Measurements from ENCODE around the gene SEC24B. TPM values are rescaled to one million over a fixed set of nuclear protein-coding genes. Genes with fewer than 3 reads are reported as not detected.

Gene SEC24B
- total RNA-seq, 1 experiment from 2014 or later, result 27.1 TPM

GRCh38 chr4:109440948-109441347, 7.3 kb downstream of the SEC24B start:
- Histone ChIP-seq H3K9ac (ENCODE audit: extremely low read depth, insufficient read length, low read length) (no peak overlapping the region), H3K18ac (ENCODE audit: insufficient read length, low read depth, low read length) (no peak overlapping the region), H3K23ac (ENCODE audit: insufficient read length, low read depth, low read length) (no peak overlapping the region), H2BK120ac (ENCODE audit: low read depth, low read length, poor library complexity, severe bottlenecking) (no peak overlapping the region), H3K4ac (ENCODE audit: low read depth, low read length) (no peak overlapping the region), H3K27me3 (ENCODE audit: insufficient read depth, low read length) (no peaks in the 10 kb centered on the region), H3K4me2 (ENCODE audit: insufficient read depth, insufficient read length, low read length) (no peak overlapping the region), H3K56ac (ENCODE audit: insufficient read length, low read depth, low read length) (no peak overlapping the region), H4K8ac (replicated peaks; ENCODE audit: insufficient read length, low read depth, low read length) (no peak overlapping the region), H3K14ac (ENCODE audit: insufficient read depth, low read length) (no peak overlapping the region), H2AFZ (ENCODE audit: low read length) (no peak overlapping the region), H2BK20ac (ENCODE audit: low read depth, low read length, poor library complexity, severe bottlenecking) (no peak overlapping the region), H2AK5ac (ENCODE audit: insufficient read length, low read length) (no peak overlapping the region), H2BK15ac (ENCODE audit: low read depth, low read length) (no peak overlapping the region), H3K79me2 (ENCODE audit: insufficient read depth, low read length) (peaks cover 28% of the 10 kb centered on the region), H2BK12ac (ENCODE audit: insufficient read length, low read depth, low read length) (no peak overlapping the region), H3T11ph (ENCODE audit: low read length) (no peak overlapping the region), H3K9me3 (ENCODE audit: control insufficient read depth, low read depth, low read length) (peaks cover 2% of the 10 kb centered on the region), H3K27ac (ENCODE audit: insufficient read length, low read depth, low read length) (no peak overlapping the region), H4K5ac (ENCODE audit: insufficient read length, low read depth, low read length) (no peak overlapping the region), H2BK5ac (ENCODE audit: insufficient read length, low read length) (no peak overlapping the region), H3K23me2 (ENCODE audit: insufficient read length, low read depth, low read length, poor library complexity, severe bottlenecking) (no peaks in the 10 kb centered on the region), H4K91ac (ENCODE audit: insufficient read length, low read depth, low read length) (no peak overlapping the region), H3K4me1 (ENCODE audit: insufficient read depth, low read length) (no peaks in the 10 kb centered on the region), H3K79me1 (ENCODE audit: insufficient read depth, low read depth, low read length, poor library complexity, severe bottlenecking) (peaks cover 13% of the 10 kb centered on the region), H4K20me1 (ENCODE audit: control insufficient read depth, insufficient read depth, insufficient read length) (no peaks in the 10 kb centered on the region)
- peaks cover 29 to 44% of the 10 kb centered on the region in 2 experiments for H3K4me1 Mint-ChIP-seq
- H3K27ac Mint-ChIP-seq, result peak overlapping the region in 2 of 3 experiments; percentile 2 to 43; a peak in 2 of 7 replicates
- TF ChIP-seq, protein P1, sequence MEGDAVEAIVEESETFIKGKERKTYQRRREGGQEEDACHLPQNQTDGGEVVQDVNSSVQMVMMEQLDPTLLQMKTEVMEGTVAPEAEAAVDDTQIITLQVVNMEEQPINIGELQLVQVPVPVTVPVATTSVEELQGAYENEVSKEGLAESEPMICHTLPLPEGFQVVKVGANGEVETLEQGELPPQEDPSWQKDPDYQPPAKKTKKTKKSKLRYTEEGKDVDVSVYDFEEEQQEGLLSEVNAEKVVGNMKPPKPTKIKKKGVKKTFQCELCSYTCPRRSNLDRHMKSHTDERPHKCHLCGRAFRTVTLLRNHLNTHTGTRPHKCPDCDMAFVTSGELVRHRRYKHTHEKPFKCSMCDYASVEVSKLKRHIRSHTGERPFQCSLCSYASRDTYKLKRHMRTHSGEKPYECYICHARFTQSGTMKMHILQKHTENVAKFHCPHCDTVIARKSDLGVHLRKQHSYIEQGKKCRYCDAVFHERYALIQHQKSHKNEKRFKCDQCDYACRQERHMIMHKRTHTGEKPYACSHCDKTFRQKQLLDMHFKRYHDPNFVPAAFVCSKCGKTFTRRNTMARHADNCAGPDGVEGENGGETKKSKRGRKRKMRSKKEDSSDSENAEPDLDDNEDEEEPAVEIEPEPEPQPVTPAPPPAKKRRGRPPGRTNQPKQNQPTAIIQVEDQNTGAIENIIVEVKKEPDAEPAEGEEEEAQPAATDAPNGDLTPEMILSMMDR (conservative IDR thresholded peaks at IDR 0.05), result no peak
- no peaks in the 10 kb centered on the region for H3K27me3 Mint-ChIP-seq (ENCODE audit: low read depth)
- no peak overlapping the region for H3K4me3 Mint-ChIP-seq
- H3K9me3 Mint-ChIP-seq, result peaks cover 1 to 3% of the 10 kb centered on the region in 2 experiments
- WGBS (ENCODE audit: extremely low coverage, insufficient read length, low lambda C conversion rate), result no CpG with 5 or more reads among the region's 4 CpGs
- DNase-seq, result no peak
- H3K36me3 Mint-ChIP-seq (ENCODE audit: insufficient read depth in 1 of 3, low read depth in 3 of 3), result peaks cover 10 to 16% (median 15%) of the 10 kb centered on the region in 3 experiments

All from H9 (cell line).